Muscle of leg (tissue), 11 donors: ENCODE measurements around the gene ZNF777. TPM values are rescaled to one million over a fixed set of nuclear protein-coding genes. Genes with fewer than 3 reads are reported as not detected.

Experiments used
- DNase-seq: peaks from one replicate; pipeline ENCODE4 v3.0.0; 2013
- H3K27ac ChIP-seq: one replicate; pipeline ENCODE4 v1.5.1; 2013; ENCODE audit warnings: mild to moderate bottlenecking, low read length, control low read depth
- H3K27me3 ChIP-seq: one replicate; pipeline ENCODE4 v1.6.1; 2013; ENCODE audit warnings: low read length; ENCODE audit not compliant: control insufficient read depth, insufficient read depth
- H3K36me3 ChIP-seq: one replicate; pipeline ENCODE4 v1.6.1; 2013; ENCODE audit warnings: low read length; ENCODE audit not compliant: control insufficient read depth, insufficient read depth
- H3K4me1 ChIP-seq: one replicate; pipeline ENCODE4 v1.6.1; 2013; ENCODE audit warnings: low read length; ENCODE audit not compliant: control insufficient read depth, insufficient read depth
- H3K4me3 ChIP-seq: one replicate; pipeline ENCODE4 v1.5.1; 2013; ENCODE audit warnings: low read length, control low read depth
- H3K9me3 ChIP-seq: replicated peaks from 2 replicates; pipeline ENCODE4 v1.6.1; 2013; ENCODE audit warnings: low read depth, low read length; ENCODE audit not compliant: control insufficient read depth
- WGBS: methylation state at CpG from one replicate; pipeline ENCODE4 v1.1.5; 2013; ENCODE audit warnings: missing lambda C conversion rate; ENCODE audit not compliant: insufficient coverage; 5-methylcytosine and 5-hydroxymethylcytosine counted together
- polyA plus RNA-seq, 8 donors: library from polyadenylated mRNA; unstranded; fragments of 120-200 nt; gene quantifications; one replicate each; pipeline versions ENCODE4 v1.2.1 to v1.2.3, GENCODE V29; 2013; ENCODE audit warnings: inconsistent platforms in 1 of 8, low replicate concordance in 1 of 8; ENCODE audit not compliant: insufficient read length in 8 of 8, insufficient read depth in 1 of 8
- total RNA-seq: library from RNA; stranded (reverse); fragments of 120-200 nt; gene quantifications from one replicate; pipeline ENCODE4 v1.2.4, GENCODE V29; 2013

ZNF777 gene
- total and polyA plus RNA-seq, 9 donors: 4.1 to 11.5 (median 10.5) TPM

DNA sequence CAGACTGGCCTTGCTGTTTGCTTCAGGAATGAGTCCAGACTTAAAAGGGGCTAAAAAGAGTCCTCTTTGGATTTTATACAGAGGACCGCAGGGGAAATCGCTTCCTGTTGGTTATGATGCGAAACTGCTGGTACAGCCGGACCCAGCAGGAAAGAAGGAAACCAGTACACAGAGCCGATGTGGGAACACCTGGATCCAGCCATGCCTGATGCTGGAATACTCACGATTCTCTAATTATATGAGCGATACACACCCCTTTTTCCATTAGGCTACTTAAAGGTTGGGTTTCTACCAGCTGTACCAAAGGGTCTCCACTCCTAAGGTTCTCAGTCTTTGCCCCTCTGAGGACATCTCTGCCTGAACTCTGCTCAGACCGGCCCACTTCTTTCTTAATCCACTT, 27.7 kb downstream of the ZNF777 start:
- Histone ChIP-seq H3K4me1 (no peaks in the 10 kb centered on the region), H3K9me3 (no peaks in the 10 kb centered on the region), H3K4me3 (no peak overlapping the region), H3K27me3 (no peaks in the 10 kb centered on the region), H3K27ac (no peak overlapping the region), H3K36me3 (peaks cover 58% of the 10 kb centered on the region)
- 83% methylated on average over 8 of the region's 8 CpGs for WGBS
- no peak for DNase-seq

DNA sequence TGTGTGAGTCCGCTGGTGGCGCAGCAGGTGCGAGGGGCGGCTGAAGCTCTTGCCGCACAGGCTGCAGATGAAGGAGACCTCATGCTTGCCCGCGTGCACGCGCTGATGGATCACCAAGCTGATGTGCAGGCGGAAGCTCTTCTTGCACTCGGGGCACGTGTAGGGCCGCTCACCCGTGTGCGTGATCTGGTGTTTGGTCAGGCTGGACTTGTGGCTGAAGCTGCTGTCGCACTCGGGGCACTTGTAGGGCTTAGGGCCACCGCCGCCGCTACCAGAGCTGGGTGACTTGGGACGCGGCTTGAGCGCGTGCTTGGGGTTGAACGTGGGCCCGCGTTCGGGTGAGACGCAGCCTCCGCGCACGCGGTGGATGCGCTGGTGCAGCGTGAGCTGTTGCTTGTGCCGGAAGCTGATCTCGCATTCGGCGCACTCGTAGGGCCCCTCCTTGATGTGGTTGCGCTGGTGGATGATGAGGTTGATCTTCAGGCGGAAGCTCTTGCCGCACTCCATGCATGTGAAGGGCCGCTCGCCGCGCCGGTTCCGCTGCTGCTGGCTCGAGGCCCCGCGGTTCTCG, 28.7 kb downstream of the ZNF777 start:
- Histone ChIP-seq H3K36me3 (peaks cover 58% of the 10 kb centered on the region), H3K27ac (no peak overlapping the region), H3K9me3 (no peaks in the 10 kb centered on the region), H3K27me3 (no peaks in the 10 kb centered on the region), H3K4me1 (no peaks in the 10 kb centered on the region), H3K4me3 (no peak overlapping the region)
- no peak for DNase-seq
- WGBS: 90% methylated on average over 53 of the region's 53 CpGs

DNA sequence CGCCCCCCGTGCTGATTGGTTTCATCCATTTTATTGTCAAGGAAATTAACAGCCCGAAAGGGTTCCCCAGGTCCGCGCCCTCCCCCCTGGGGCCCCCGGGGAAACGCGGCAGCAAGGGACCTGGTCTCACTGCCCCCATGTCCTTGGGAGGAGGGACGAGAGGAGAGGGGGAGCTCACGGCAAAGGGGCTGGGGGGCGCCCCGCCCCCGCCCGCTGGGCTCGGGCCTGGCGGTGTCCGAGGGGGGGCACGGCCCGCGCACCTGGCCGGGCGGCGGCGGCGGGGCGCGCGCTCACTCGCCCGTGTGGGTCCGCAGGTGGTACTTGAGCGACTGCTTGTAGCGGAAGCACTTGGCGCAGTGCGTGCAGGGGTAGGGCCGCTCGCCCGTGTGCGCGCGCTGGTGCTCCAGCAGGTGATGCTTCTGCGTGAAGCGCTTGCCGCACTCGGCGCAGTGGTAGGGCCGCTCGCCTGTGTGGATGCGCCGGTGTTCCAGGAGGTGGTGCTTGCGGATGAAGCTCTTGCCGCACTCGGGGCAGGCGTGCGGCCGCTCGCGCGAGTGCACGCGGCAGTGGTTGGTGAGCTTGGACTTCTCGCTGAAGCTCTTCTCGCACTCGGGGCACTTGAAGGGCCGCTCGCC, 29.3 kb downstream of the ZNF777 start:
- H3K36me3 ChIP-seq: peaks cover 56% of the 10 kb centered on the region
- DNase-seq: no peak

DNA sequence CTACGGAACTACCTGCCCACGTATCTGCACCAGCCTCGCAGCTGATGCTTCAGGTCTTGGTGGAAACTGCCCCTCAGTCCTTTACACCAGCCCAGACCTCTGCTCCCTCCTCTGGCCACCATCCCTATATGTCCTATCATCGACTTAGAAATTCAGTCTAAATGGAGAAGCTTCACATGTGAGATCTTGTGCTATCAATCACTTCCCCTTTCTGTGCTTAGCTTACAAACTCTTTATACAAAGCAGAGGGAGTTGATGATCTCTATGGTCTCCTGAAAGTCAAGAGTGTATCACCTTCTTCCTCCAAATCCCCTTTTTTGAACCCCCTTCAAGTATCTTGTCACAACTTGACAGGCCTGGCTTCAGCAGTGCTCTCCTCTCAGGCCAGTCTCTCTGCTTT, 30.7 kb downstream of the ZNF777 start:
- Histone ChIP-seq H3K36me3 (peaks cover 49% of the 10 kb centered on the region), H3K4me1 (no peaks in the 10 kb centered on the region), H3K27ac (no peak overlapping the region), H3K9me3 (no peaks in the 10 kb centered on the region), H3K27me3 (peaks cover 2% of the 10 kb centered on the region), H3K4me3 (no peak overlapping the region)
- no peak for DNase-seq
- WGBS: 60% methylated on average over 4 of the region's 4 CpGs

More for the DNA sequence above, 29.3 kb downstream of the ZNF777 start:
- WGBS: 93% methylated on average over 52 of the region's 66 CpGs
- Histone ChIP-seq H3K4me1 (no peaks in the 10 kb centered on the region), H3K4me3 (no peak overlapping the region), H3K27me3 (no peaks in the 10 kb centered on the region), H3K27ac (no peak overlapping the region), H3K9me3 (no peaks in the 10 kb centered on the region)

DNA sequence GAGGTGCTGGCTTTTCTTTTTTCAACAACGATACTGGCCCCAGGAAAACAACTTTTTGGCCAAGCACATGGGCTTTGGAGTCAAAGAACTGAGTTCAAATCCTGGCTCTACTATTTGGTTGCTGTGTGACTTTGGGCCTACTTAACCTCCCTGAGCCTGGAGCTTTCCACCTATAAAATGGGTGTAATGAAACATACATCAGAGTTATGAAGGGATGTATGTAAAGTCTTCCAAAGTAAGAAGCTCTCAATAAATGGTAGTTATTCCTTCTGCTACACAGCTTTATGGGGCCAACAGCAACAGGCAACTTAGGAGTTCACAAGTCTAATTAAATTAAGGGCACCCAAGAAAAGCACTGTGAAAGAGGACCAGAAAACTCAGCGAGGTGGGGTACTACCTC, 33.0 kb downstream of the ZNF777 start:
- no peak overlapping the region for H3K4me3 ChIP-seq
- H3K4me1 ChIP-seq: peaks cover 7% of the 10 kb centered on the region
- DNase-seq: no peak
- peaks cover 35% of the 10 kb centered on the region for H3K36me3 ChIP-seq
- H3K9me3 ChIP-seq: no peaks in the 10 kb centered on the region
- H3K27ac ChIP-seq: no peak overlapping the region
- H3K27me3 ChIP-seq: peaks cover 14% of the 10 kb centered on the region
- WGBS: 100% methylated on average over 1 of the region's 2 CpGs

DNA sequence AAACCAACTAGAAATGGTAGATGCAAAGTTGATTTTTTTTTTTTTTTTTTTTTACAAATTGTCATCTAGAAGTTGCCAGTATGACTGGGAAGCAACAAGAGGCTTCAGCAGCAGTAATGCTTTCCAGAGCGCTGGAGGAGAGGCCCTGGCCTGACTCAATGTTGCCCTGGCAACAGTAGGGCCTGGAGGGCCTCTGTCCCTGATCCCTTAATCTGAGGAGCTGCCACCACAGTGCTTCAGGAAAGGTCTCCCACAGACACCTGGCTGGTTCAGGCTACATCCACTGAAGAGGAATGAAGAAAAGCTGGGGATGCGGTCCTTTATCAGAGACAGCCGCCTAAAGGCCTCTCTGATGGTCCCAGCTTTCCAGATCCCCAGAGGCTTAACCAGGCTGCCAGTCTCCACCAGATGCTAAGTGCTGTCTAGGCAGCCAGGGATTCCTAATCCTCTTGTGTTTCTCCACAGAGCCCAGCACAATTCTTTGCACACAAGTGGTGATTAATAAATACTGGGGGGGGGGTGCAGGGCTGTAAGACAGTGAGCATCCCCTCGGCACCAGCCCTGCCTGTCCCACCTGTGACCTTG, 33.7 kb downstream of the ZNF777 start:
- Histone ChIP-seq H3K4me3 (no peak overlapping the region), H3K4me1 (peaks cover 12% of the 10 kb centered on the region), H3K36me3 (peaks cover 28% of the 10 kb centered on the region), H3K27me3 (peaks cover 18% of the 10 kb centered on the region), H3K27ac (no peak overlapping the region), H3K9me3 (no peaks in the 10 kb centered on the region)
- 66% methylated on average over 3 of the region's 4 CpGs for WGBS
- DNase-seq: no peak

DNA sequence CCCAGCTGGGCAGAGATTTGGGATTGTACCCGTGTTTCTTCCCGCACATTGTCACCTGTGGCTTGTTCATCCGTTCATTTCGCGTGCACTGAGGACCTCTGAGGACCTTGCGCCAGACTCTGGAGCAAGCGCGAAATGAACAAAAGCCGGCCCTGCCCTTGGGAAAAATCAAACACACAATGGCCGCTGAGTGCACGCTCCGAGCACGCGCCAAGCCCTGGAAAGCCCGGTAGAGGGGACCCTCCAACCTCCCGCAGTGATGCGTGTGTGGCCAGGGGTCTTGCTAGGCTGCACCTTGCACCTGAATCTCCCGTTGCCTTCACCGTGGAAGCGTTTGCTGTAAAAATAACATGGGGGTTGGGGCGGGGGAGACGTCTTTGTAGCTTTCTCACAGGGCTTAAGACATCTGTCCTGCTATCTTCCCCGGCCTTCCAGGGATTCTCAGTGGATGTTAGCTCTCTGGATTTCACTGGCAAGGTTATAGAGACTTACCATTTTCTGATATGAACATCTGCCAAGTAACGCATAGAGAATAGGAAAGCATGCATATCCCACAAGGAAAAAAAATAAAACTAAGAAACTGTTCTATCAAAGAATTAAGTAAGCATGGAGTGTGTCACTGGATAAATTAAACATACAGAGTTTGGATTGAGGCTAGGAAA, 37.3 kb downstream of the ZNF777 start:
- Histone ChIP-seq H3K4me1 (peaks cover 17% of the 10 kb centered on the region), H3K36me3 (peaks cover 3% of the 10 kb centered on the region), H3K4me3 (peak overlapping the region; percentile 13), H3K27ac (no peak overlapping the region), H3K27me3 (peaks cover 23% of the 10 kb centered on the region), H3K9me3 (no peaks in the 10 kb centered on the region)
- WGBS: 7% methylated on average over 19 of the region's 24 CpGs
- DNase-seq: no peak

DNA sequence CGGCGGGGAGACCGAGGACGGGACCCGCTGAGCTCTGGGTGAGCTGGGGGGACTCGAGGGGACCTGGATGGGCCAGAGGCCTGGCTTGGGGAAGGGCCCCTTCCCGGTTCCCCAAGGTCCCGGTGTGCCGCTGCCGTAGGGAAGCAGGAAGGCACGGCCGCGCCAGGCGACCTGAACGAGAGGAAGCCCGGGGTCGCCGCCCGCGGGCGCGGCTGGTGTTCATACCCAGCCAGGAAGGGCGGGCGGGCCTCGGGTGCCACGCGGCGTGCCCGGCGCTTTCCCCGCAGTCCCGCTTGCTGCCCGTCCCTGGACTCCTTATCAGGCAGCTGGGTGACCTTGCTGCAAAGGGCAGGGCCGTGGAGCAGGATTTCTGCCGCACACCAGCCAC, 38.0 kb downstream of the ZNF777 start:
- H3K4me3 ChIP-seq: peak overlapping the region; percentile 13
- H3K4me1 ChIP-seq: peaks cover 17% of the 10 kb centered on the region
- WGBS: 3% methylated on average over 33 of the region's 35 CpGs
- H3K27ac ChIP-seq: no peak overlapping the region
- no peaks in the 10 kb centered on the region for H3K9me3 ChIP-seq
- peaks cover 3% of the 10 kb centered on the region for H3K36me3 ChIP-seq
- H3K27me3 ChIP-seq: peaks cover 23% of the 10 kb centered on the region
- DNase-seq: no peak

DNA sequence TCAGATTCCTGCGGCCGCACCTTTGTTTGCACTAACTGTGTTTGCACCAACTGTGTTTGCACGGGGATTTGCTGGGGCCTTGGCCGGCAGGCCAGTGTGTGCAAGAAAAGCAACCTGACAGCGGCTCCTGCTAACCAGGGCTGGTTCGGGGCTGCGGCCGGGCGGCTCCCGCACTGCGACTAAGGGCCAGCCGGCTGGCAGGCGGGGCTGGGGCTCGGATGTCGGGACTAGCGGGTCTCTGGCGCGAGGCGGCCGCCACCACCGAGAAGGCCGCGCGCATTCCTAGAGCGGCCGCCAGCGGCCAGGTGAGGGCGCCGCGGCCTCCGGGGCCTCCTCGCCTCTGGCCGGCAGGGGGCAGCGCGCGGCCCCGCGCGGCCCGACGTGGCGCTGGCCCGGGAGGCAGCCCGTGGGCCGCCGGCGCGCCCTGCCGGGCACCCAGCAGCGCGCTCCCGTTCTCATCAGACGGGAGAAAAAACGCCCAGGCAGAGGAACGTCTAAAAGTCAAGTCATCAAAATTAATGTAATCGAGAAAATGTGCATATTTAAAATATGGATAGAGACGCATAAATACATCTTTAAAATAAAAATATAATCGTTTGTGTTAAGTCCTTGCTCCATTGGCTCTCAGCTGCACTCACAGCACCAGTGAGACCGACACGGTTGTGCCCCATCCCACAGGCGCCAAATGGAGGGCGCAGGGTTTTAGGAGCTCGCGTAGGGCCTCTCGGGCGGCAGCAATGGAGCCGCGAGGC, 38.5 kb downstream of the ZNF777 start:
- Histone ChIP-seq H3K9me3 (no peaks in the 10 kb centered on the region), H3K27ac (no peak overlapping the region), H3K27me3 (peaks cover 23% of the 10 kb centered on the region), H3K4me3 (peak overlapping the region; percentile 43), H3K36me3 (peaks cover 3% of the 10 kb centered on the region), H3K4me1 (peaks cover 17% of the 10 kb centered on the region)
- under 1% methylated on average over 62 of the region's 68 CpGs for WGBS
- DNase-seq: peak; percentile 74

DNA sequence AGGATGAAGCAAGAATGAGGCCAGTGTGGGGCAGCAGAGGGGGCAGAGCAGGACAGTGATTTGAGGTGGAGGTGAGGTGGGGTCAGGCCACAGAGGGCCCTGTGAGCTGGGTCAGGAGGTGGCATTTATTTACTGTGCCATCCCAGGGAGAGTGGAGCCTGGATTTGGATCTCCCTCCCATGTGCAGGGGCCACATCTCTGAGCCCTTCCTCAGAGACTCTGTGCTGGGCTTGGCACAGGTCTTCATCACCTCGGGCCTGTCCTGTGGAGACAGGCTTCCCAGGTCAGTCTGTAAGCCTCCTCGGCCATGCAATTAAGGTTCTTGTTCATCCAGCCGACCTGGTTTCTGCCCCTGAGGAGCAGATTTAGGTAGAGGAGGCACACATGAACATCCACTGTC, 40.9 kb downstream of the ZNF777 start:
- Histone ChIP-seq H3K9me3 (no peaks in the 10 kb centered on the region), H3K27me3 (peaks cover 24% of the 10 kb centered on the region), H3K36me3 (no peaks in the 10 kb centered on the region), H3K27ac (no peak overlapping the region), H3K4me1 (peaks cover 17% of the 10 kb centered on the region), H3K4me3 (no peak overlapping the region)
- DNase-seq: no peak
- no CpG with 5 or more reads among the region's 3 CpGs for WGBS
